ENCODE results near the gene LTBP2. TPM values are rescaled to one million over a fixed set of nuclear protein-coding genes. Genes with fewer than 3 reads are reported as not detected.
"Not testable (repeated sequence)": the region's sequence is repeated elsewhere in the genome, so short reads cannot be mapped to it uniquely, and the experiment has no call there.

The LTBP2 gene
- total and polyA plus RNA-seq, 7 donors: 2.4 to 51.4 (median 11.8) TPM

- Histone ChIP-seq H3K9me3 (no peaks in the 10 kb centered on the region), H3K27me3 (ENCODE audit: insufficient read depth in 3 of 3, low read length in 2 of 3) (peaks cover 0 to 3% (median 0%) of the 10 kb centered on the region in 3 donors), H3K4me1 (no peaks in the 10 kb centered on the region), H3K4me3 (no peak overlapping the region), H3K27ac (no peak overlapping the region), H3K36me3 (ENCODE audit: insufficient read depth in 1 of 2, low read depth in 1 of 2) (no peaks in the 10 kb centered on the region)
- intact Hi-C loops (cut with DNase I): no loop called here
- WGBS, 3 donors: 81 to 87% (median 81%) methylated on average over 11 of the region's 11 CpGs
- TF ChIP-seq CTCF (IDR thresholded peaks at IDR 0.05): no peak
- ATAC-seq (no peak), DNase-seq (peak in 1 of 2 donors; percentile 26)
Observed at GRCh38 chr14:74538411-74539391, 73.3 kb downstream of the LTBP2 start.

GRCh38 chr14:74536336-74536735 lies 75.7 kb downstream of the LTBP2 start:
- DNase-seq; ATAC-seq; H3K4me1 ChIP-seq; H3K27ac ChIP-seq; H3K27me3 ChIP-seq (ENCODE audit: insufficient read depth in 3 of 3, low read length in 2 of 3); H3K36me3 ChIP-seq (ENCODE audit: insufficient read depth in 1 of 2, low read depth in 1 of 2); intact Hi-C loops (cut with DNase I); H3K4me3 ChIP-seq; H3K9me3 ChIP-seq: not testable (repeated sequence)
- 86 to 97% (median 90%) methylated on average over 3 of the region's 3 CpGs for WGBS, 3 donors

GRCh38 chr14:74535756-74536325 lies 76.2 kb downstream of the LTBP2 start:
- Histone ChIP-seq H3K4me3 (no peak overlapping the region), H3K4me1 (no peaks in the 10 kb centered on the region), H3K27ac (no peak overlapping the region), H3K36me3 (ENCODE audit: insufficient read depth in 1 of 2, low read depth in 1 of 2) (no peaks in the 10 kb centered on the region), H3K9me3 (no peaks in the 10 kb centered on the region), H3K27me3 (ENCODE audit: insufficient read depth in 3 of 3, low read length in 2 of 3) (no peaks in the 10 kb centered on the region)
- peak in 1 of 2 donors; percentile 39 for DNase-seq
- 76 to 85% (median 83%) methylated on average over 10 of the region's 10 CpGs for WGBS, 3 donors
- no peak for TF ChIP-seq CTCF (IDR thresholded peaks at IDR 0.05)
- no peak for ATAC-seq
- intact Hi-C loops (cut with DNase I): no loop called here

- intact Hi-C loops (cut with DNase I): no loop called here
- H3K9me3 ChIP-seq: no peaks in the 10 kb centered on the region
- no peaks in the 10 kb centered on the region for H3K4me1 ChIP-seq
- H3K27me3 ChIP-seq (ENCODE audit: insufficient read depth in 3 of 3, low read length in 2 of 3): no peaks in the 10 kb centered on the region
- WGBS, 3 donors: 81 to 93% (median 91%) methylated on average over 7 of the region's 7 CpGs
- DNase-seq: peak in 1 of 2 donors; percentile 16
- ATAC-seq: no peak
- no peak for TF ChIP-seq CTCF (IDR thresholded peaks at IDR 0.05)
- no peak overlapping the region for H3K27ac ChIP-seq
- H3K36me3 ChIP-seq (ENCODE audit: insufficient read depth in 1 of 2, low read depth in 1 of 2): no peaks in the 10 kb centered on the region
- H3K4me3 ChIP-seq: no peak overlapping the region
Observed at GRCh38 chr14:74533576-74533975, 78.5 kb downstream of the LTBP2 start.

GRCh38 chr14:74532246-74532645 lies 79.8 kb downstream of the LTBP2 start:
- H3K4me3 ChIP-seq: no peak overlapping the region
- DNase-seq (peak in 1 of 2 donors; percentile 34), ATAC-seq (no peak)
- no peaks in the 10 kb centered on the region for H3K9me3 ChIP-seq
- intact Hi-C loops (cut with DNase I): no loop called here
- 95 to 99% (median 98%) methylated on average over 10 of the region's 10 CpGs for WGBS, 3 donors
- TF ChIP-seq CTCF (IDR thresholded peaks at IDR 0.05): no peak
- no peak overlapping the region for H3K27ac ChIP-seq
- H3K36me3 ChIP-seq (ENCODE audit: insufficient read depth in 1 of 2, low read depth in 1 of 2): no peaks in the 10 kb centered on the region
- no peaks in the 10 kb centered on the region for H3K4me1 ChIP-seq
- no peaks in the 10 kb centered on the region for H3K27me3 ChIP-seq (ENCODE audit: insufficient read depth in 3 of 3, low read length in 2 of 3)
